IPS-18a (cell line): ENCODE results near the gene IMP4.

Experiments used
- H3K27ac ChIP-seq: one replicate; pipeline ENCODE4 v1.5.1; 2013; ENCODE audit warnings: low read length
- H3K27me3 ChIP-seq: one replicate; pipeline ENCODE4 v1.6.1; 2013; ENCODE audit warnings: mild to moderate bottlenecking, low read length; ENCODE audit not compliant: control insufficient read depth, insufficient read depth
- H3K36me3 ChIP-seq: one replicate; pipeline ENCODE4 v1.6.1; 2013; ENCODE audit warnings: low read depth, low read length; ENCODE audit not compliant: control insufficient read depth
- H3K4me1 ChIP-seq: one replicate; pipeline ENCODE4 v1.6.1; 2013; ENCODE audit warnings: low read depth, low read length; ENCODE audit not compliant: control insufficient read depth
- H3K4me3 ChIP-seq: one replicate; pipeline ENCODE4 v1.5.1; 2013; ENCODE audit warnings: low read length
- H3K9ac ChIP-seq: one replicate; pipeline ENCODE4 v1.6.1; 2013; ENCODE audit warnings: mild to moderate bottlenecking, low read length, moderate library complexity
- H3K9me3 ChIP-seq: one replicate; pipeline ENCODE4 v1.6.1; 2013; ENCODE audit warnings: low read depth, low read length; ENCODE audit not compliant: control insufficient read depth

The IMP4 gene

DNA sequence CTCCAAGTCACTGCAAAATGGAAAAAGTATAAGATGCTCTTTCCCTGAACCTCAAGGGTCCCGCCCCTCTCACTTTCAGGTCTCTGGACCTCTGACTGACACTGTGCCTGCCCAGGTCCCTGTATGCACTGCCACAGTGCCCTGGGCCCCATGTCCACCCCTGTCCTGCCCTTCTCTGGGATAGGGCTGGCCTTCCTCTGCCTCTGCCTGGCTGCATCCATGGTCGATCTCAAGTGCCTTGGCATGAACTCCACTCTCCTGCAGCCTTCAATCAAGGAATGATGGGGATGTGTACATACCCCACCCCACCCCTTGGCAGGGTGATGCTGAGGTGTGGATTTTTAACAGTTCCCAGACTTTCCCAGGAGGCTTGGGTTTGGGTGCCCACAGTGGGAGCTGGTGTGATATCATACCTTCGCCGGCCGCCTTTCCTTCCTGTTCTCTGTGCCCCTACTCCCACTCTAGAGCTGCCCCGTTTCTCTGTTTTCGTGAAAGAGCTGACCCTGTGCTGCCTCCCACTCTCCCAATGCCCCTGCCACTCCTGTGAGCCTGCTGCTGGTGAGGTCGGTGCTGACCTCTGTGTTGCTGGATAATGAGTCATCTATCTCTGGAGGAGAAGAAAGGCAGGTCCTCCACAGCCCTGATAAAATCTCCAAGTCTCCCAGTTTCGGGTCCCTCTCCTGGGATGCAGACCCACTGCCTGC lies 32.0 kb downstream of the IMP4 start:
- Histone ChIP-seq H3K36me3 (no peaks in the 10 kb centered on the region), H3K4me3 (no peak overlapping the region), H3K9me3 (no peaks in the 10 kb centered on the region), H3K27me3 (no peaks in the 10 kb centered on the region), H3K4me1 (no peaks in the 10 kb centered on the region), H3K9ac (no peak overlapping the region), H3K27ac (no peak overlapping the region)

DNA sequence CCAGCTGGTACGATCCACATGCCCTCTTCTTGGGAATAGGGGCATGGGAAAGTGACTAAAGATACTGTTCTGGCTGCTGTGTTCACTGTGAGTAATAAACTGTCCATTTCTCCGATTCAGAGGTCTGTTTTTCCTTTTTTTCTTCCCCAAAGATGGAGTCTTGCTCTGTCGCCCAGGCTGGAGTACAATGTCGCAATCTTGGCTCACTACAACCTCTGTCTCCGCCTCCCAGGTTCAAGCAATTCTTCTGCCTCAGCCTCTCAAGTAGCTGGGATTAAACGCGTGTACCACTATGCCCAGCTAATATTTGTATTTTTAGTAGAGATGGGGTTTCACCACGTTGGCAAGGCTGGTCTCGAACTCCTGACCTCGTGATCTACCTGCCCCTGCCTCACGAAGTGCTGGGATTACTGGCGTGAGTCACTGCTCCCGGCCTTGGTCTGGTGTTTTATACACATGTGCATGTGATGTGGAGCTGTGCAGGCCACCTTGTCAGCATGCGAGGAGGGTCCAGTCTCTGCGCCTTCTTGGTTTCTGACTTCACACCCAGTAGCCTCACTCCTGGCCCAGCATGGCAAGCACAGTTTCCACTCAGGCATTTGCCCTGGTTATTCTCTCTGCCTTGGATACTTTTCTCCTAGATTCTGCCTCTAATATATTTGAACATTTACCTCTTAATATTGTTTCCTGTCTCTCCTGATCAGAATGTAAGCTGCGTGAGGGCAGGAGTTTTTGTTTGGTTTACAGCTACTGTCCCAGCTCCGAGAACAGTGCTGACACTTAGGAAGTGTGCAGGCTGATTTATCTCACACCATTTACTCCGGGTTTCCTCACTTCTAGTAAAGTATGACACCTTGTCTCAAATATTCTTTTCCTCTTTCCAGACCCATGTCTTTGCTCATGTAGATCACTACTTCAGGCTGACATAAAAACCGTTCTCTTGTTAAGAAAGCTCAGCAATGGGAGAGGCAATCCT lies 32.9 kb downstream of the IMP4 start:
- Histone ChIP-seq H3K27me3 (no peaks in the 10 kb centered on the region), H3K4me3 (no peak overlapping the region), H3K27ac (no peak overlapping the region), H3K4me1 (no peaks in the 10 kb centered on the region), H3K9ac (no peak overlapping the region), H3K9me3 (no peaks in the 10 kb centered on the region), H3K36me3 (no peaks in the 10 kb centered on the region)

DNA sequence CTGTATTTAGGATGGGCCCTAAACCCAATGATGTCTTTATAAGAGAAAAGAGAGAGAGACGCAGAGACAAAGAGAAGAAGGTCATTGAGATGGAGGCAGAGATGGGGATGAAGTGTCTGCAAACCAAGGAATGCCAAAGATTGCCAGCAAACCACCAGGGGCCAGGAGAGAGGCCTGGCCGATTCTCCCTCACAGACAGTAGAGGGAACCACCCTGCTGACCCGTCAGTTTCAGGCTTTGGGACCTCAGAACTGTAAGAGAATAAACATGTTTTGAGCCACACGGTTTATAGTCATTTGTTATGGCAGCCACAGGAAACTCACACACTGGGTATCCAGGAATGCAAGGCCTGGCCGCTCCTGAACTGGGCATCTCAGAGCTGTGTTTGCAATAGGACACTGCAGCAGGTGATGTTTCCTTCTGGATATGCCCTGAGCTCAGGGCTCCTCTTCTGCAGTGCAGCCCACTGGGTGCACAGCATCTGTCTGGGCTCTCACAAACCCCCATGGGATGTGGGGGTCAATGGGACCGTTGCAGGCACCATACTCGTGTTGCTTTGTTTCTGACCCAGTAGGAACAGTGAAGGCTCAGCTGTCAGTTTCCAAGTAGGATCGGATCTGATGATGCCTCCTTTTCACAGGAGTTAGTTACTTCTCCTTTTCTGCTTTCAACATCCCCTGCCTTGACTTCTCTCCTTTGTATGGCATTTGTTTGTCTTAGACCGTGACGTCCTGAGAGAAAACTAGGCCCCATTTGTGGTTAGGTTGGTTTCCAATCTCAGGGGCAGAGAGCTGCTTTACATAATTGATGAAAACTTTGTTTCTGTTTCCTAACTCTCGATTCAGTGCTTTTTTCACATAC lies 34.0 kb downstream of the IMP4 start:
- H3K27ac ChIP-seq: no peak overlapping the region
- H3K36me3 ChIP-seq: no peaks in the 10 kb centered on the region
- H3K4me3 ChIP-seq: no peak overlapping the region
- H3K9ac ChIP-seq: no peak overlapping the region
- no peaks in the 10 kb centered on the region for H3K9me3 ChIP-seq
- no peaks in the 10 kb centered on the region for H3K27me3 ChIP-seq
- H3K4me1 ChIP-seq: no peaks in the 10 kb centered on the region

DNA sequence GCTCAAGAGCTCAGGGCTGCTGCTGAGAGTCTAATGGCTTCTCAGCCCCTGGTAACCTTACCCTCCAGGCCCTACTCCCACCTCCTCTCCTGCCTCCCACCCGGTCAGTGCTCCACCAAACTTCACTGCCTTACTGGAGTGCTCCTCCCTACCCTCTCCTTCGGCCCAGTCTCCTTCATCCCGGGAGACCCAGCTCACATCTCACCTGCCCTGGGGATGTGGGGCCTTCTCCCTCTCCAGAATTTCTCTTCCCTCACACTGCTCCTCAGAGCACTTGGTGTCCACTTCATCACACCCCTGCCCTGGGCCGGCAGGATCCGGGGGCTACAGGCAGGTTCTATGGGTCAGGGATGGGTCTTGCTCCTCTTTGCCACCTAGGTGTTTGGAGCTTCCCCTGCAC lies 34.8 kb downstream of the IMP4 start:
- H3K27me3 ChIP-seq: no peaks in the 10 kb centered on the region
- no peaks in the 10 kb centered on the region for H3K9me3 ChIP-seq
- no peak overlapping the region for H3K9ac ChIP-seq
- H3K36me3 ChIP-seq: no peaks in the 10 kb centered on the region
- H3K4me1 ChIP-seq: no peaks in the 10 kb centered on the region
- H3K4me3 ChIP-seq: no peak overlapping the region
- H3K27ac ChIP-seq: no peak overlapping the region

DNA sequence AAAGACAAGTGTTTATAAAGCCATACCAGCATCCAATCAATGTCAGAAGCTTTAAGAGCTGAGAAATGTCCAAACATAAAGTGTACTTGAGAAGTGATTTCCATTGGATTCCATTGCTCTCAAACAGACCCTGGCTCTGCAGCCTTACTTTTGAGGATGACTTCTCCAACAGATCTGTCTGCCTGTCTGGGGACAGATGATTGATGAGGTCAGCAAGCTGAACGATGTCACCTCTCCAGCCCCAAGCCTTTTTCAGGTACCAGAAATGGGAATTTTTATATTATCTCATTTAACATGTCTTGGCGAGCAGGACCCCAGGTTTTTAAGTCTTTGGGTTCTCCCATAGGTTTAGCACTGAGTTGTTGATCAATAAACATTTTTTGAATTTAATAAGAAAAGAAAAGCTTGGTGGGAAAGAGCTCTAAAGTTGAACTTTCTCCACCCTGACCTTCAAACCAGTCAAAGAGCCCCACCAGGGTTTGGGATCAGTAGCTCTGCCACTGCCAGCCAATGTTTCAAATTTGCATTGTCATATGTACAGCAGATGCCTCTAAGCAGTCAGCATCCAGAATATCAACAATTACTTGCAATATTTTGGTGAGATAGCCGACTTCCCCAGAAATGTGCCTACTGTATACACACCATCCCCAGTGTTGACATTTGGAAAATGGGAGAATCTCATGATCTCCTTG lies 35.7 kb downstream of the IMP4 start:
- no peaks in the 10 kb centered on the region for H3K27me3 ChIP-seq
- no peaks in the 10 kb centered on the region for H3K9me3 ChIP-seq
- H3K27ac ChIP-seq: no peak overlapping the region
- no peak overlapping the region for H3K9ac ChIP-seq
- no peaks in the 10 kb centered on the region for H3K4me1 ChIP-seq
- no peak overlapping the region for H3K4me3 ChIP-seq
- no peaks in the 10 kb centered on the region for H3K36me3 ChIP-seq

DNA sequence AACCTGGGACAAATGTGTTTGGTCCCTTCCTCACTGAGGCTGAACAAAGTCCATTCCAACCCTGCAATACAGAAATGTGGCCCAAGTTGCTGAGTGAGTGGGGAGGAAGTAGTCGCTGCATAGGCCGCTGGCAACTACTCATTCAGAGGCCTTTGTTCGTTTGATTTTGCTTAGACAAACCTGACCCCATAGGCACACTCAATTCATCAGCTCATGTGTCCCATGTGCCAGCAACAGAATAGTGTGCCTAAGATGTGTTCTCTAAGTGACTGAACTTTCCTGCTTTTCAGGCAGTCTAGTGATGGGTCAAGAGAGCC lies 36.2 kb downstream of the IMP4 start:
- Histone ChIP-seq H3K9ac (no peak overlapping the region), H3K36me3 (no peaks in the 10 kb centered on the region), H3K27ac (no peak overlapping the region), H3K4me1 (no peaks in the 10 kb centered on the region), H3K4me3 (no peak overlapping the region), H3K9me3 (no peaks in the 10 kb centered on the region), H3K27me3 (no peaks in the 10 kb centered on the region)

DNA sequence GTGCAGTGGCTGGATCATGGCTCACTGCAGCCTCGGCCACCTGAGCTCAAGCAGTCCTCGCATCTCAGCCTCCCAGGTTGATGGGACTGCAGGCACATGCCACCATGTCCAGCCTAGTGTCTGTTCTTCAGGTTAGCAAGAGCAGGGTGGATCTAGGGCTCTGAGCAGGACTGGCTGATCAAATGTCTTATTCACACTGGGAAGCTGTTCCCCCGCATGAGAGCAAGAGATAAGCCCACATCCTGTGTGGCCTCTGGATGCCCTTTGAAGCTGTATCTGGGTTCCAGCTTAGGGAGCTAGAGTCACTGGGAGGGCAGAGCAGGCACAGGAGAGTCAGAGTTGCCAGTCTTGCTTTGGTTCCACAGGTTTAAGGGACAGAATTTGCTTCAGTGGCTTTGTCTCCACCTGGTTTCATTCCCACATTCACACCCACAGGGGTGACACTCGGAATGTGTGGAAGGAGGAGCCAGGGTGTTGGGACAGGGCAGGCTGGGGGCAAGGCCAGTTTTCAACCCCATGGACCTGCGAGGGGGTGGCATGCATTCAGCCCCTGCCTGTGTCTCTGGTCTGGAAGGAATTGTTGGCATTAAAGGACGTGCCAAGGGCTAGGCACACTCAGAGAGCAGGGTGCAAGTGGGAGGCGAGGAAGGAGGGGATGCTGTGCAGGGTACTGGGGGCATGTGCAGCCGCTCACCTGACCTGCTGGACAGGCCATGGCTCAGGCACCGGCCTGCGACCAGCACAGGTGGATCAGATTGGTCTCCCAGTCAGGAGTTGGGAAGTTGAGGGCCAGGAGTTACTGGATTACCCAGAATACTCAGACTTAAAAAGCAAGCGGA lies 37.6 kb downstream of the IMP4 start:
- Histone ChIP-seq H3K4me1 (no peaks in the 10 kb centered on the region), H3K9ac (no peak overlapping the region), H3K36me3 (no peaks in the 10 kb centered on the region), H3K27ac (no peak overlapping the region), H3K9me3 (no peaks in the 10 kb centered on the region), H3K27me3 (no peaks in the 10 kb centered on the region), H3K4me3 (no peak overlapping the region)

DNA sequence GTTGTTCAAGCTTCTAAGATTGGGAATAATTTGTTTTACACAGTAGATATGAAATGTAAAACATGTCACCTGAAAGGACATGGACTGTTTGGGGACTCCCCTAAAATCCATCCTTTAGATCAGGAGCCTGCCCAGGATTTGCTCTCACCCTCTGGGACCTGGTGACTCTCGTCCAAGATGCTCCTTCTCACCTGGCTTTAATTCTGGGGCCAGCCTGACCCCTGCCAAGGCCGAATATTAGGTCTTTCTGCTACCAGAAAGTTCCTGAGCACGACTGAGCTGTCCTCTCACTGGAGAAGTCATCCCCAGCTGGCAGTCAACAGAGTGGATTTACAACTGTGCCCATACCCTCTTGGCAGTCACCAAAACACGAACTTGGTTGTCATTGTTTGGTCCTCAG lies 38.4 kb downstream of the IMP4 start:
- Histone ChIP-seq H3K36me3 (no peaks in the 10 kb centered on the region), H3K4me3 (no peak overlapping the region), H3K27ac (no peak overlapping the region), H3K4me1 (no peaks in the 10 kb centered on the region), H3K9ac (no peak overlapping the region), H3K9me3 (no peaks in the 10 kb centered on the region), H3K27me3 (no peaks in the 10 kb centered on the region)

DNA sequence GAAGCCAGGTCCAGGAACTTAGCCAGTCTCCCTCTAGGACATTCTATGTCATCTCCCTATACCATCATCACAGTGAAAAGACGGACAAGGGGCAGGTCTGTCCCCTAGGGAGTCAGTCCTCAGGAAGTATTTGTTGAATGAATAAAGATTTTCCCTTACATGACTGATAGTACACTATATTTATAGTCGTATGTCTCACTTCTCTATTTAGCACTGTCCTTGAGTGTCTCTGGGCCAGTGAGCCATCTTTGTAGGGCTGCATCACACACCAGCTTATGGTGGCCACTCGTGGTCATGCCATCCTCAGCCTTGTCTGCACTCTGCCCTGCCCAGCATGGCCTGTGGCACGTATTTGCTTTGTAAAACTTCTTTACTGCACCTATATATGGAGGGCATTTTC lies 38.9 kb downstream of the IMP4 start:
- H3K27ac ChIP-seq: no peak overlapping the region
- H3K9ac ChIP-seq: no peak overlapping the region
- H3K9me3 ChIP-seq: no peaks in the 10 kb centered on the region
- no peaks in the 10 kb centered on the region for H3K36me3 ChIP-seq
- H3K4me1 ChIP-seq: no peaks in the 10 kb centered on the region
- no peak overlapping the region for H3K4me3 ChIP-seq
- H3K27me3 ChIP-seq: no peaks in the 10 kb centered on the region

DNA sequence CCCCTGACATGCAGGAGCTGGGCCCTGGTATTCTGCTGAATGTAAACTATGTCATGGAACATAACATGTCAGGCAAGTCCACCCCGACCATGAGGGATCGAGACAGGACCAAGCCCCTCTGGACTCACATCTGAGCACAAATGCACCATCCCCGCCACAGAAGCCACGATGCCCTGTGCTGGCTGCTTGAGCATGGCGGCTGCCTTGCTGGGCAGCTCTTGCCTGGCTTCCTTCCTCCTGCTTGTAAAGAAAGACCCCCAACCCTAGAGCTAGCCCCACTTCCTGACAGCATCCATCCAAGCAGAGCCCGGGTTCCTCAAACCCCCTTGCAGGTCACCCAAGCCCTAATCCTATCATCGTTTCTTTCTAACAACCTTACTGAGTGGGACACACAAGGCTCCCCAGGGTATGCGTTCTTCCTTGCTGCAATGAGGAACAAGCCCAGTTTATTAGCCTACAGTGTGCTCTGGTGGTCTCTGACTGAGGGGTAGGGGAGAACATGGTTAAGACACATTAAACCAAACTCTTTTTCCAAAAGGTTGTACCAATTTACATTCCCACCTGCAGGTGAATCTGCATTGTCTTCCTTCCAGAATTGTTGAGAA lies 39.7 kb downstream of the IMP4 start:
- H3K36me3 ChIP-seq: no peaks in the 10 kb centered on the region
- no peak overlapping the region for H3K27ac ChIP-seq
- peaks cover 2% of the 10 kb centered on the region for H3K4me1 ChIP-seq
- no peak overlapping the region for H3K4me3 ChIP-seq
- no peaks in the 10 kb centered on the region for H3K27me3 ChIP-seq
- no peaks in the 10 kb centered on the region for H3K9me3 ChIP-seq
- H3K9ac ChIP-seq: no peak overlapping the region
